ENCODE results near the gene GOLT1A.

GOLT1A gene

GRCh38 chr1:204154568-204155255, 59.1 kb downstream of the GOLT1A start:
- no peak overlapping the region for H3K4me3 ChIP-seq (ENCODE audit: low read depth, low read length)
- TF ChIP-seq CTCF (IDR thresholded peaks at IDR 0.05; ENCODE audit: low read depth, low read length) = no peak

GRCh38 chr1:204153667-204154066, 60.1 kb downstream of the GOLT1A start:
- no peak overlapping the region for H3K4me3 ChIP-seq (ENCODE audit: low read depth, low read length)
- TF ChIP-seq CTCF (IDR thresholded peaks at IDR 0.05; ENCODE audit: low read depth, low read length) = no peak

GRCh38 chr1:204152310-204153044, 61.3 kb downstream of the GOLT1A start:
- TF ChIP-seq CTCF (IDR thresholded peaks at IDR 0.05; ENCODE audit: low read depth, low read length) = no peak
- H3K4me3 ChIP-seq (ENCODE audit: low read depth, low read length) = peak overlapping the region; percentile 73

GRCh38 chr1:204151552-204152309, 62.1 kb downstream of the GOLT1A start, which contains the start of gene ETNK2:
ETNK2 (minus strand) TSS chr1:204152044; CDS start chr1:204151852, 192 bp downstream.
- peak within 1 kb of the TSS; percentile 73 for H3K4me3 ChIP-seq (ENCODE audit: low read depth, low read length)
- no peak for TF ChIP-seq CTCF (IDR thresholded peaks at IDR 0.05; ENCODE audit: low read depth, low read length)

GRCh38 chr1:204150702-204151551, 62.9 kb downstream of the GOLT1A start:
- H3K4me3 ChIP-seq (ENCODE audit: low read depth, low read length) = peak overlapping the region; percentile 73
- TF ChIP-seq CTCF (IDR thresholded peaks at IDR 0.05; ENCODE audit: low read depth, low read length) = no peak

- H3K4me3 ChIP-seq (ENCODE audit: low read depth, low read length) = no peak overlapping the region
- TF ChIP-seq CTCF (IDR thresholded peaks at IDR 0.05; ENCODE audit: low read depth, low read length) = no peak
These were observed 63.9 kb downstream of the GOLT1A start for GRCh38 chr1:204149635-204150565.
